Stimulated activated CD8-positive, alpha-beta memory T cell treated with anti-CD3 and anti-CD28 coated beads, Interleukin-4, amount 100 ng/mL, for 4 hours (primary cell): ENCODE data around the gene DCDC1.

ENCODE experiments used
- DNase-seq, 2 donors: peaks; one replicate each; pipeline ENCODE4 v3.0.0-alpha.2; 2020; ENCODE audit warnings: low read depth in 2 of 2, low spot score in 1 of 2

Gene DCDC1

DNA sequence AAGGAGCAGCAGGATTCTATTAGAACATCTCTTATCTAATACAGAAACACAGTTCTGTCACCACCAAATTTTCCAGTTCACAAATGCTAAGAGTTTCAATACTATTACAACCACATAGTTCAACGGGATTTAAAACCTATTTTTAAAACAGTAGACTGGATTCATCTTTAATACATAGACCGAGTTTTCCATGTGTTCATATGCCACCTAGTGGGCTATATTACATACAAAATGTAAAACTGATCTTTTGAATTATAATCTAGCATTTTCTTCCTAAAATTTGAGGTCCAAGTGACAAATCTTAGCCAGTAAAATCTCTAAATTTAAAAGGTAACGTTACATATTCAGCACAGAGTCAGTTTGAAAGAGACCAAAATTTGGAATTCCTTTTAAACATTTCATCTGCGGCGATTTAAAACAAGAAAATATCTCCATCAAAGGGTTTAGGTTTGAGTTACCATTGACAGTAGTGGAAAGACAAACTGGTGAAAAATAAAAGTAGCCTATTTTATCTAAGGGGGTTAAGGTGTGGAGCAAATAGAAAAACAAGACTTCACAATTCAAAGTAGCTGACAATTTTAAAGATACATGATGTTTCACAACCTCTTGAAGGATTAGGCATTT is 514.0 kb downstream of the DCDC1 start:
- no peak for DNase-seq

GRCh38 chr11:30853439-30853838 is 516.1 kb downstream of the DCDC1 start:
- no peak for DNase-seq

GRCh38 chr11:30852645-30853044 is 516.9 kb downstream of the DCDC1 start:
- DNase-seq, result no peak

DNA sequence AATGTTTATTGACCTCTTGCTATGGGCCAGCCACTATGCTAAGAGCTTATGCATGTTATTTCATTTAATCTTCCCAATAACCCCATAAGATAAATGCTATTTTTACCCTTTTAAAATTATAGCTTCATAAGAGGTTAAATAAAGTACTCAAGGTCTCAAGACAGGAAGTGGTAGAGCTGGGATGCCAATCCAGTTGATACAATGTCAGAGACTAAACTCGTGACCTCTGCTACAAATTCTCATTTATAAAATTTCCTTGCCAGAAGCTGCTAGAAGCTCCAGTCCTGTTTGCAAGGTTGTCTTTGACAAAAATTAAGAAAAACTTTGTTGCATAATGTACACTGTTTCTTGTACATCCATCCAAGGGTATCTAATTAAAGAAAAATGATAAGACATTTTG is 517.4 kb downstream of the DCDC1 start:
- DNase-seq, result no peak

DNA sequence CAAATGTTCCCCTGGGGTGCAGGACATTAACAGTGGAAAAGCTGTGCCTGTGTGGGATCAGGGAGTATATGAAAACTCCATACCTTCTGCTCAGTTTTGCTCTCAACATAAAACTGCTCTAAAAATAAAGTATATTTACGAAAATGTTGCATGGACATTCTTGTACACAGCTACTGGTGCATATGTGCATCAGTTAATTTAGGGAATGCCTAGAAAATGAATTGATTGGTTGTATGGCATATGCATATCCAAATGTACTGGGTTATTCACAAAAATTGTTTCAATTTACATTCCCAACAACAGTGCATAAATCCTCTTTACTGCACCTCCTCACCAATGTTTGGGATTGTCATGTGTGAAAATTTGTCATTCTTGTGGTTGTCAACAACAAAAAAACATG is 532.3 kb downstream of the DCDC1 start:
- DNase-seq, result no peak

DNA sequence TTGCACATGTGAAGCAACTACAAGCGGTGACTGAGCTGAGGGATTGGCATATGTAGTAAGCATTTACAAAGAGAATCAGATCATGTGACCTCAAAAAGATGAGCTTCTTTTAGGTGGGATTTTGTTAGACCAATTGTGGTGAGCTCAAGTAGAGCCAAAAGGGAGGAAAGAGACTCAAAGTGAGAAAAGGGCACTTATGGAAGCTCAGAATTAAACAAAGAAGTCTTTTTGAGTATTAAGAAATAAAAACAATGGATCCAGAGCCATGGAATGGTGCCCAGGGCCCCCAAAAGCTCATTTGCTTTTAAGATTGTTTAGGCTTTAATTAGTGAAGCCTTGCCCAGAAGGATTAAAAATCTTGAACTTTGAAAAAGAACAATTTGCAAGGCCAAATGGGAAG is 536.7 kb downstream of the DCDC1 start:
- no peak for DNase-seq

- DNase-seq, result no peak
Observed at GRCh38 chr11:30830681-30831080, 538.9 kb downstream of the DCDC1 start.

GRCh38 chr11:30826911-30827310 is 542.6 kb downstream of the DCDC1 start:
- DNase-seq, result no peak

- no peak for DNase-seq
Observed at GRCh38 chr11:30825723-30826122, 543.8 kb downstream of the DCDC1 start.

DNA sequence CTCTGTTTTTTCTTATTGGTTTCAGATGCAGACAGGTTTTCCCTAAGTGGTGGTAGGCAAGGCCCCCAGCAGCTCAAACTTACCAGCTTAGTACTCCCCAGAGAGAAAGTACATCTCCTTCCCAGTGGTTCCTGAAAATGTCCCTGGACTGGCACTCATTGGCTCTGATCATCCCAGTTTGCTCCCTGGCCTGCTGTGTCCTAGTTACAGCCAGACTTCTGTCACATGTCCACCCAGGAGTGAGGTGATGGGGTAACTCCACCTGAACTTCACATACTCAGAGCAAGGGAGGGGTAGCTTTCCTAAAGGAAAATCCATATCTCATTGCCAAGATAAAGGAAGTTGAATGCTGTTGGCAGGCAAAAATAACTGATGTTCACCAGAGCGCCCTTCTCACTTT is 546.4 kb downstream of the DCDC1 start:
- DNase-seq, result no peak

GRCh38 chr11:30821438-30821965 is 548.0 kb downstream of the DCDC1 start:
- no peak for DNase-seq

DNA sequence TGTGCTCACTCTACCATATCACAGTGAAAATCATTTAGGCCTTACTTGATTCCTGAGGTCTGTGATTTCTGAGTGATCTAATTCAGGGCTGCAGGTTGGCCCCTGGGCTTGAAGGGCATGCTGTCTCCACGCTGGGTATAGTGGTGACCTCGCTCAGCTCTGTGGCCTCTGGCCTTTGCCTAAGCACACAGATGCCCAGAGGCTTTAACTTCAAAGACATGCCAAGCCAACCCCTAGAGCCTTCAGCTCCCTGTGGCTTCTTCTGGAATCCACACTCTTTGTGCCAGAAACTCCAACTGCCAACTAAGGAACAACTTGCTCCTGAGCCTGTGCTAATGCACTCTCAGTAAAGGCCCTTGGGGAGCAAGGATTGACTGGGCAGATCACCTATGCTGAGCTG is 550.8 kb downstream of the DCDC1 start:
- DNase-seq, result no peak

DNA sequence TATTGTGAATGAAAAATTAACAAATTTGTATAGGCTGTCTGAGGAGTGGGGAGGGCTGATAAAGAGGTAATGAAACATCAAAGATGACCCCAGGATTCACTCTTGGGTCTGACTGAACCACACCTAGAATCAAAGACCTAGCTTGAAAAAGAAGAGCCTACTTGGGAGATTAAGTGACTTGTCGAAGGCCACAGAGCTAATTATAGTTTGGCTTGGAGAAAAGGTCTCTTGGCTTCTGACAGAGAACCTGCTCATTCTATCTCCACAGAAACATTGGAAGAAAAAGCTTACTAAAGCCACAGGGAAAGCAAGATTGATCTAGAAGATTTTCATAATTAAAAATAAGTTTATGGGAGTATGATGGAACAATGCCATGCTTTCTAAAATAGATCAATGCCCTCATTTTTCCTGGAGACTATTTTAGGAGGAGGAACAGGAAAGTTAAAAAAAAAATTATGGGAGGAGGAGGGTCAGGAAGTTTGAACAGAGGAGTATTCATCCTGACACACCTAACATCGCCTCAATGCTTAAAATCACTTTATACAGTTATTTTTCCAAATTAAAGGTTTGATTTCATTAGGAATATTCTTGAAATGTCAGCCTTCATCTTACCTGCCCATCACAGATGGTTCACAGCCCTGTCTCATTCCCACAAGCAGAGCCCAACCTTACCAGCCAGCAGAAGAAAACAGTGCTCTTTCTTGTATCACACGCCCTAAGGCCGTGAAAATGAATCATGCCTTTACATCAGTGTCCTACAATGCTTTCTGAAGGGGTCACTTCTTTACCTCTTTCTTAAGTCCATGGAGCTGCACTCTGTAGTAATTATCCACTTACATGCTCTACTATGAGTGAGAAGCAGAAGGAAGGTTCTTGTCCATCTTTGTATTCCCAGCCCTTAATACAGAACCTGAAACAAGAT is 552.3 kb downstream of the DCDC1 start:
- no peak for DNase-seq

DNA sequence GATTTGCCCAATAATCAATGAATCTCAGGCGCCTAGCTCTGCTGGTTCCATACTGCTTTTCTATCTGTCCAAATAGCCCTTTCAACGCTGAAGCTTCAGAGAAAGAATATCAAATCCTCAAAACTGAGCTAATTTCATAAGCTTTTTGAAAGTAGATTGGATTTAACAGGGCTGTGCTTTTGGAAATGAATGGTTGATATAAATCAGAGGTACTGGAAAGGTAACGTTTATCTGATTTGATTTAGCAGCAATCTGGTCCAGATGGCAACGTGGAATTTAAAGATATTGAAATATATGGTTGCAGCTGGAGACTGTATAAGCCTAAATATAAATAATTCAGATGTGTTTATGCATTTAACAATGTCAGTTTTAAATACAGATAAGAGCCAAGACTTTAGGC is 553.9 kb downstream of the DCDC1 start:
- no peak for DNase-seq

- DNase-seq, result no peak
Observed at GRCh38 chr11:30814737-30815136, 554.8 kb downstream of the DCDC1 start.
